T-helper 2 cell treated with Interferon-gamma antibody and Interleukin-4, amounts not matched to agents 5 μg/mL and 100 μg/mL, for 36 hours (primary cell): ENCODE results near the gene TEF.
"Not testable (repeated sequence)": the region's sequence is repeated elsewhere in the genome, so short reads cannot be mapped to it uniquely, and the experiment has no call there.

Experiments used
- DNase-seq: peaks from one replicate; pipeline ENCODE4 v3.0.0; 2021; ENCODE audit warnings: low spot score
- H3K27ac Mint-ChIP-seq: one replicate; pipeline ENCODE4 v1.8.0; 2021; ENCODE audit warnings: mild to moderate bottlenecking, mixed read lengths
- H3K27me3 Mint-ChIP-seq: one replicate; pipeline ENCODE4 v1.8.0; 2021; ENCODE audit warnings: low read depth, mixed read lengths
- H3K36me3 Mint-ChIP-seq: one replicate; pipeline ENCODE4 v1.8.0; 2021; ENCODE audit warnings: low read depth, mixed read lengths
- H3K4me1 Mint-ChIP-seq: one replicate; pipeline ENCODE4 v1.8.0; 2021; ENCODE audit warnings: low read depth, mixed read lengths
- H3K4me3 Mint-ChIP-seq: one replicate; pipeline ENCODE4 v1.8.0; 2022; ENCODE audit warnings: mild to moderate bottlenecking, moderate library complexity, mixed read lengths
- H3K9me3 Mint-ChIP-seq: one replicate; pipeline ENCODE4 v1.8.0; 2021; ENCODE audit warnings: mixed read lengths

Gene TEF

DNA sequence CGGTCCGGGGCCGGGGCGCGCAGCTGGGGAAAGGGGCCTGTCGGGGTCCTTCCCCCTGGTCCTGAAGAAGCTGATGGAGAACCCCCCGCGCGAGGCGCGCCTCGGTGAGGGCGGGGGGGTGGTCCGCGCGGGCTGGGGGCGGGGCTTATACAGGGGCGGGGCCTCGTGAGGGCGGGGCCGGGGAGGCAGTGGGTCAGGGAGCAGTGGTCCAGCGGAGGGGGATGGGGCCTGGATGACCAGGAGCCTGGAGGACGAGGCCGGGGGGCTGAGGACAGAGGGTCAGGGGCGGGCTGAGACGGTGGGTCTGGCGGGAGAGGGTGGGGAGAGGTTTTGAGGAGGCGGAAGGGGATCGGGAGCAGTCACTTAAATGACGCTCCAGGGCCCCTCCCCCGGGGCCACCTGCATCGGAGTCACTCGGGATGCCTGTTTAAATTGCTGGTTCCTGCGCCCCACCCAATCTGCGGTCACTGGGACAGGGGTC lies 396 bp downstream of the TEF start:
- Mint-ChIP-seq H3K9me3 (no peaks in the 10 kb centered on the region), H3K4me3 (peak overlapping the region; percentile 89), H3K27me3 (peaks cover 4% of the 10 kb centered on the region), H3K4me1 (peaks cover 10% of the 10 kb centered on the region), H3K27ac (peak overlapping the region; percentile 91), H3K36me3 (no peaks in the 10 kb centered on the region)
- peak; percentile 53 for DNase-seq

DNA sequence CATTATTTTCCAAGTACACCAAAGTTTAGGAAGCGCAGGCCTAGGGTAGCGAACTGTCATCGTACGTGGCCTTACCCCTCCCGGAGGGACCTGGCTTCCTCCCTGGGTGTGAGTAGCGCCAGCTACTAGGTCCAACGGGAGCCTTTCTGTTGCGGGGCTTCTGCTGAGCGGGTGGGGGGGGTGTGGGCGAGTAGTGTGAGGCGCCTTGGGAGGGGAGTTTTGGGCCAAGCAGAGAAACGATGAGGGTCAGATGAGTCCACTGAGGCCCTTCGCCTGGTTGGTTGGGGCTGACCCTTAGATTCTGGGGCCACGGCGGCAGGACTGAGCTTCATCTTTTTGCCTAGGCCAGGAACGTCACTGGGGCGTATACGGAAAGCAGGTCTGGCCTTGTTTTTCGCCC lies 868 bp downstream of the TEF start:
- H3K27ac Mint-ChIP-seq: peak overlapping the region; percentile 91
- H3K27me3 Mint-ChIP-seq: peaks cover 3% of the 10 kb centered on the region
- H3K4me1 Mint-ChIP-seq: peaks cover 10% of the 10 kb centered on the region
- H3K4me3 Mint-ChIP-seq: peak overlapping the region; percentile 83
- H3K9me3 Mint-ChIP-seq: no peaks in the 10 kb centered on the region
- no peaks in the 10 kb centered on the region for H3K36me3 Mint-ChIP-seq
- DNase-seq: no peak

DNA sequence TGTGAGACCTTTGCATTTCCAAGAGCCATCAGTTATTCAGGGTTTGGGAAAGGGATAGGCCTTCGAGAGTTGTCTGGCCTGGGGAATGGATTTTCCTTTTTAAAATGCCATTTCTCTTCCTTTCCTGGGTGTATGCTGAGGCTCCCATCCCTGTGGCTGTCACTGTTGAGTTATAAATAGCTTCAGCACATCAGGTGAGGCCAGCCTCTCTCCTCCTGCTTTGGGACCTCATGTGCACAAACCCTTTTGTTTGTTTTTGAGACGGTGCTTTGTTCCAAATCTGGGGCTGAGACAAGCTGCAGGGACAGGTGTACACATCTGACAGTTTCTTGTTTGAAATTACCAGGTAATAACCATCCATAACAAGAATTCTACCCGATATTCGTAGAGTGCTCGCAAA lies 1.3 kb downstream of the TEF start:
- Mint-ChIP-seq H3K4me1 (peaks cover 10% of the 10 kb centered on the region), H3K27me3 (no peaks in the 10 kb centered on the region), H3K36me3 (no peaks in the 10 kb centered on the region), H3K9me3 (no peaks in the 10 kb centered on the region), H3K4me3 (peak overlapping the region; percentile 83), H3K27ac (no peak overlapping the region)
- no peak for DNase-seq

DNA sequence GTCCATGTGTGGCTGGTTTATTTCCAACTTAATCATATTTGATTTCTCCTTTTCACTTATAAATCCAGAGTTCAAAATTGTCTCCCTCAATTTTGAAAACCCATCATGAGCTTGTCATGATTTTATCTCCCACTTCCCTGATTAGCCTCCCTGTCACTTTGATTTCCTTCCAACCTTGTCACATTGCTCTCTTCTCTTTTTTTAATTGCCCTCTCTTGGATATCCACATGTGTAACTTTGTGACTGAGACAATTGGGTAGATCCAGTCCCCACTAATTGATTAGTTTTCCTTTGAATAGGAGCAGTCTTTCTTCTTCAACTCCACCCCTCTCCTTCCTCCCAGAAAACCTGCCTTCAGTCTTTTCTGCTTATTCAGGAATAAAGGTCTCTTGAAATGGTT lies 2.4 kb downstream of the TEF start:
- DNase-seq: no peak
- Mint-ChIP-seq H3K9me3 (no peaks in the 10 kb centered on the region), H3K4me1 (peaks cover 10% of the 10 kb centered on the region), H3K27me3 (no peaks in the 10 kb centered on the region), H3K4me3 (peak overlapping the region; percentile 5), H3K36me3 (no peaks in the 10 kb centered on the region), H3K27ac (no peak overlapping the region)

DNA sequence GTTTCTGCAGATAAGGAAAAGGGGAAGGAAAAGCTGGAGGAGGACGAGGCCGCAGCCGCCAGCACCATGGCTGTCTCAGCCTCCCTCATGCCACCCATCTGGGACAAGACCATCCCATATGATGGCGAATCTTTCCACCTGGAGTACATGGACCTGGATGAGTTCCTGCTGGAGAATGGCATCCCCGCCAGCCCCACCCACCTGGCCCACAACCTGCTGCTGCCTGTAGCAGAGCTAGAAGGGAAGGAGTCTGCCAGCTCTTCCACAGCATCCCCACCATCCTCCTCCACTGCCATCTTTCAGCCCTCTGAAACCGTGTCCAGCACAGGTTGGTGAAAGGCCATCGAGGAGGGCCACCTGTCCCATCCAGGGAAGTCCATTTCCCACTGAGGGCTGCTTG lies 5.6 kb downstream of the TEF start:
- H3K4me1 Mint-ChIP-seq: peaks cover 6% of the 10 kb centered on the region
- no peak overlapping the region for H3K4me3 Mint-ChIP-seq
- no peak for DNase-seq
- H3K27me3 Mint-ChIP-seq: no peaks in the 10 kb centered on the region
- no peaks in the 10 kb centered on the region for H3K9me3 Mint-ChIP-seq
- no peaks in the 10 kb centered on the region for H3K36me3 Mint-ChIP-seq
- H3K27ac Mint-ChIP-seq: no peak overlapping the region

DNA sequence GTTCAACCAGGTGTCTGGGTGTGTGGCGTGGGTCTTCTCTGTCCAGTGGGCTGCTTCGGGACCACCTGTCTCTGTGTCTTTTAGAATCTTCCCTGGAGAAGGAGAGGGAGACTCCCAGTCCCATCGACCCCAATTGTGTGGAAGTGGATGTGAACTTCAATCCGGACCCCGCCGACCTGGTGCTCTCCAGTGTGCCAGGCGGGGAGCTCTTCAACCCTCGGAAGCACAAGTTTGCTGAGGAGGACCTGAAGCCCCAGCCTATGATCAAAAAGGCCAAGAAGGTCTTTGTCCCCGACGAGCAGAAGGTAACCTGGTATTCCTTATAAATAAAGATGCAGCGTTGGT lies 12.2 kb downstream of the TEF start:
- Mint-ChIP-seq H3K9me3 (no peaks in the 10 kb centered on the region), H3K4me1 (no peaks in the 10 kb centered on the region), H3K36me3 (no peaks in the 10 kb centered on the region), H3K27ac (no peak overlapping the region), H3K27me3 (no peaks in the 10 kb centered on the region), H3K4me3 (no peak overlapping the region)
- DNase-seq: no peak

DNA sequence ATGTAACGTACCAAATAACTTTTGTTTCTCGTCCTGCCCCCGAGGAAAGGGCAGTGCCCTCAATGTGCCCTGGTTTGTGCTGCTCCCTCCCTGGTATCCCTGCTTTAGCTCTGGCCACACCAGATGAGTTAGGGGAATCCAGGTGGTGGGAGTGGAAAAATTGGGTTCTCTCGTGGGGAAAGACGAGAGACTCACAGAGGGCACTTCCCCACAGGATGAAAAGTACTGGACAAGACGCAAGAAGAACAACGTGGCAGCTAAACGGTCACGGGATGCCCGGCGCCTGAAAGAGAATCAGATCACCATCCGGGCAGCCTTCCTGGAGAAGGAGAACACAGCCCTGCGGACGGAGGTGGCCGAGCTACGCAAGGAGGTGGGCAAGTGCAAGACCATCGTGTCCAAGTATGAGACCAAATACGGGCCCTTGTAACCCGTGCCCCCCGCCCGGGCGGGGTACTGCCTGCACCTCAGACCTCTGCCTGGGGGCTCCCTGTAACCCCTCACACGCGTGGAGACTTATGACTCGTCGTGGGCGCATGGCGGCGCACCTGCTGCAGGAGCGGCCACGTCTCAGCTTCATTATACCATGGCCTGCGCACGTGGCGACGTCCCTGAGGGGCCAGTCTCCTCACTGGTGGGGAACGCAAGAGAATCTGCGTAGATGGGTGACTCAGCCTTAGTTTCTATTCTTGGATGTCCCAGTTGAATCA lies 13.9 kb downstream of the TEF start:
- no peak overlapping the region for H3K4me3 Mint-ChIP-seq
- no peaks in the 10 kb centered on the region for H3K36me3 Mint-ChIP-seq
- H3K9me3 Mint-ChIP-seq: no peaks in the 10 kb centered on the region

DNA sequence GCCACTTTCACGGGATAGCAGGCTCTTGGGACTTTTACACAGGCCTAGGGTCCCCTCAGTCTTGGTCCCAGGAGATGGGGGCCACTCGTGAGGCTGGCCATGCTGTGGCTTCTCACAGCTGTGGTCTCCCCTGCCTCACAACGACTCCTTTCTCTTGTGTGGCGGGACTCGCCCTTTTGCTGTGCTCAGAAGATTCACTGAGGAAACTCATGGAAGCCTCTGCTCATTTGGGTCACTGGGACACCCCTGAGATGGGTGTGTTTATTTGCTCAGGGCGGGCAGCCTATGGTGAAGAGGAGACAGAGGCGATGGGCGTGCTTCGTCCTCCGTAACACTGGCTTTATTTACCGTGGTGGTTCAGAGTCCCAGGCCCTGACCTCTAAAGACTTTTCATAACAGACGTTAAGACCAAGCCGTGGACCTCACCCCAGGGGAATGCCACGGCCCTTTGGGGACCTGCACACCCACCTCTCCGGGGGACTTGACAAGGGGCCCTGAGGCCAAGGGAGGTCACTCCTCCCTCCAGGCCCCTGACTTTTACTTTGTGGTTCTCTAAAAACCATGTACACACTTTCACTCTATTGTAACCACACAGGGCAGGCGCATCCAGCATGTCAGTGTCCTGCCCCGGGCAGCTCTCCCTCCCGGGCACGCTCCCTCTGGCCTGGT lies 15.5 kb downstream of the TEF start:
- no peaks in the 10 kb centered on the region for H3K9me3 Mint-ChIP-seq
- no peaks in the 10 kb centered on the region for H3K36me3 Mint-ChIP-seq
- H3K27me3 Mint-ChIP-seq: no peaks in the 10 kb centered on the region
- H3K4me1 Mint-ChIP-seq: no peaks in the 10 kb centered on the region
- H3K4me3 Mint-ChIP-seq: no peak overlapping the region
- DNase-seq: no peak
- no peak overlapping the region for H3K27ac Mint-ChIP-seq

More for the DNA sequence above, 13.9 kb downstream of the TEF start:
- DNase-seq: no peak
- Mint-ChIP-seq H3K27ac (no peak overlapping the region), H3K27me3 (no peaks in the 10 kb centered on the region), H3K4me1 (no peaks in the 10 kb centered on the region)

DNA sequence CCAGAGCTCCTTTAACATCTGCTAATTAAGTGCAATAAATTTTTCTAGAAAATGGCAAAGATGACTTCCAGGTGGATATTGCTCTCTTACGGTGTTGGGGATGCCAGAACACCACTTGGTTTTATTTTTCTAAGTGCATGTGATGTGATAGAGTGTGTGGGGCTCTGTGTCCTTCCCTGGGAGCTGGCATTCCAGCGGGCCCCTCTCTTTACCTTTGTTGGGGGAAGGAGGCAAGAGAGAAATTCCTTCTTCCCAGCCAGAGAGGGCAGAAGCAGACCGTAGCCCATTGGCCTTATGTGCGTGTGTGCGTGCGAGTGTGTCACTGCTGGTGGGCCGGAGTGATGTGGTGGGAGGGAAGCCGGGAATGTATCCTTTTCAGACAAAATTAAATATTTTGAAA lies 17.2 kb downstream of the TEF start:
- H3K4me1 Mint-ChIP-seq: peaks cover 3% of the 10 kb centered on the region
- H3K9me3 Mint-ChIP-seq: no peaks in the 10 kb centered on the region
- no peak overlapping the region for H3K27ac Mint-ChIP-seq
- H3K4me3 Mint-ChIP-seq: no peak overlapping the region
- H3K36me3 Mint-ChIP-seq: no peaks in the 10 kb centered on the region
- H3K27me3 Mint-ChIP-seq: no peaks in the 10 kb centered on the region
- DNase-seq: no peak

DNA sequence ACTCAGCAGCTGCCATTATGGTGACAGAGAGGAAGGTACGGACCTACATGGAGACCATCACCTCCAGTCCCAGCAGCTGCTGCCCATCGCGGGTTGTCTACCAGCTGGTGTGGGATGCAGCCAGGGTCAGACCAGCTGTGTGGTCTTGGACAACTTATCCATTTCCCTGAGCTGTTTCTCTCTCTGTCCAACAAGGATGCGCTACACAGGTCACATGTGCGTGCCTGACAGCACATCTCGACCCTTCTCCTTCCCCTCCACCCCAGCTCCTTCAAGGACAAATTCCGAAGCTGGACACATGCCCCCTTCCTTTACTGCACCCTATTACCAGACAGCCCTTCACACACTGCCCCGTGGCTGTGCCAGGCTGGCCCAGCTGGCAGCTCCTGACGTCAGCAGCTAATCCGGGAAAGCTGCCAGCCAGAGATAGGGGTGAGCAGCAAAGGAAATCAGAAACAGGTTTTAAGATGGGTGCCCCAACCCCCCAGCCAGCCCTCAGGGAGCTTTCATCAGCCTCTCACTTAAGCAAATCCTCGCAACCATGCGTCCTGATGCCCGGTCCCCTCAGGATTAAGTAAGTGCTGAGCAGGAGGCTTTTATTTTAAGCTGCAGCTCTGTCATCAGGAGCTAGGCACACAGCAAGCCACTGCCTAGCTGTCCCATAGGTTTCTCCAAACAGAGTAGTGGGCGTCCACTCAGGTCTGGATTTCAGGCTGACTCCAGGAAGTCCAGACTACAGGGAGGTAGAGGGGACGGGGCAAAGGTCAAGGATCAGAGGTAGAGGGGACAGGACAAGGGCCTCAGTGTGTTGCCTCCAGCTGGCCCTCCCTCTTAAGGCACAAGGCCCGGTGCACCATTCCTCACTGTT lies 20.3 kb downstream of the TEF start:
- no peak overlapping the region for H3K27ac Mint-ChIP-seq
- no peaks in the 10 kb centered on the region for H3K27me3 Mint-ChIP-seq
- H3K36me3 Mint-ChIP-seq: no peaks in the 10 kb centered on the region
- H3K9me3 Mint-ChIP-seq: no peaks in the 10 kb centered on the region
- peaks cover 3% of the 10 kb centered on the region for H3K4me1 Mint-ChIP-seq
- DNase-seq: no peak
- H3K4me3 Mint-ChIP-seq: no peak overlapping the region

DNA sequence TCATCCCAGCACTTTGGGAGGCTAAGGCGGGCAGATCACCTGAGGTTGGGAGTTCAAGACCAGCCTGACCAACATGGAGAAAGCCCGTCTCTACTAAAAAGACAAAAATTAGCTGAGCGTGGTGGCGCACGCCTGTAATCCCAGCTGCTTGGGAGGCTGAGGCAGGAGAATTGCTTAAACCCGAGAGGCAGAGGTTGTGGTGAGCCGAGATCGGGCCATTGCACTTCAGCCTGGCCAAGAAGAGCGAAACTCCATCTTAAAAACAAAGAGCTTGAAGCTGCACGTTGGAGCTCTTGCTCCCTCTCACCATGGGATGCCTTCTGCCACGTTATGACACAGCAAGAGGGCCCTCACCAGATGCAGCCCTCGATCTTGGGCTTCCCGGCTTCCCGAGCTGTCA lies 21.1 kb downstream of the TEF start:
- DNase-seq, H3K4me1 Mint-ChIP-seq, H3K27ac Mint-ChIP-seq, H3K9me3 Mint-ChIP-seq, H3K4me3 Mint-ChIP-seq, H3K36me3 Mint-ChIP-seq, H3K27me3 Mint-ChIP-seq: not testable (repeated sequence)

DNA sequence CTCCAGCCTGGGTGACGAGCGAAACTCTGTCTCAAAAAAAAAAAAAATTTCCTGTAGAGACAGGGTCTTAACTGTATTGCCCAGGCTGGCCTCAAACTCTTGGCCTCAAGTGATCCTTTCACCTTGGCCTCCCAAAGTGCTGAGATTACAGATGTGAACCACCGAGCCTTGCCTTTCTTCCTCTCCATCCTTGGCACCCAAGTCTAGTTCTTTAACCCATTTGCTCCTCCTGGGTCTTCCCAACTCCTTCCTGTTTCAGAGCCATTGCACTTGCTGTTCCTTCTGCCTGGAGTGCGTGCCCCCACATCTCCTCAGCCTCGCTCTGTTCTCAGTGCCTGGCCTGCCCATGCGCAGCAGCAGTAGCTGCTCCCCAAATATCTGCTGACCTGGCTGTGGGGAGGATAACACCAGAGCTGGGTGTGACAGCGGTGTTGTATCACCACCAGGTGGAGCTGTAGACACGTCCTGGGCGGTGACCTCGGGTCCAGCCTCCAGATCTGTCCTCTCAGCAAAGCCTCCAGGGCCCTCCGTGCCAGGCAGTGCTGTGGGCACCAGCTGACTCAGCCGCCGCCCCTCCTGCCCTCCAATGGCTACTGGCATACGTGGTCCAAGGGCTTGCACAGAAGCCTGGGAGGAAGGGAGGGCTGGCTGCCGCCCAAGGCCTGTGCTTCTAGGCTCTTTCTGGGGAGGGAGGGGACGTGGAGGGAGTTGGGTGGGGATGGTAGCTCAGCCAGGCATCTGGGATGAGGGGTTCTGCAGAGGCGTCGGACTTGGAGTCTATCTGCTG lies 22.0 kb downstream of the TEF start:
- Mint-ChIP-seq H3K9me3 (no peaks in the 10 kb centered on the region), H3K27ac (peak overlapping the region; percentile 58), H3K27me3 (no peaks in the 10 kb centered on the region), H3K4me1 (peaks cover 3% of the 10 kb centered on the region), H3K36me3 (no peaks in the 10 kb centered on the region), H3K4me3 (no peak overlapping the region)
- DNase-seq: peak; percentile 84

DNA sequence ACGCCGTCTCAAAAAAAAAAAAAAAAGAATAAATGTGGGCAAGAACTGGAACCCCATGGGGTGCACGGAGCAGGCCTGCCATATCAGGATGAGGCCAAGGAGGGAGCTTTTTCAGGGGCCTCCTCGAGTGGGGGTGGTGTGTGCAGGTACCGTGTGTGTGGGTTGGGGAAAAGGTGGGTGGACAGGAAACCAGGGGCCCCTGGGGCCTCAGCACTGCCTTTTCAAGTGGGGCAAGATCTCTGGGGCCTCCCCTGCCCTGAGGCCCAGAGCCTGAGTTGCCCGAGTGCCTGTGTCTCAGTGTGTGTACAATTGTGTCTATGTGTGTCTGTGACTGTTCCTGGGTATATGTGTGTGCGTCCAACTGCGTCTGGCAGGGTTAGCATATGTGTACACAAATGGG lies 23.8 kb downstream of the TEF start:
- H3K27me3 Mint-ChIP-seq: no peaks in the 10 kb centered on the region
- H3K36me3 Mint-ChIP-seq: no peaks in the 10 kb centered on the region
- peaks cover 3% of the 10 kb centered on the region for H3K4me1 Mint-ChIP-seq
- H3K4me3 Mint-ChIP-seq: no peak overlapping the region
- peak; percentile 22 for DNase-seq
- H3K27ac Mint-ChIP-seq: no peak overlapping the region
- H3K9me3 Mint-ChIP-seq: no peaks in the 10 kb centered on the region
